Islet precursor cell (in vitro differentiated cells): ENCODE data around the gene ST6GALNAC3.
A peak's percentile ranks its signal among the peaks of the same experiment; 100 is the strongest.
"Not testable (repeated sequence)": the region's sequence is repeated elsewhere in the genome, so short reads cannot be mapped to it uniquely, and the experiment has no call there.

Source experiments
- DNase-seq: peaks from one replicate; pipeline ENCODE4 v3.0.0-alpha.2; 2018

Gene ST6GALNAC3

DNA sequence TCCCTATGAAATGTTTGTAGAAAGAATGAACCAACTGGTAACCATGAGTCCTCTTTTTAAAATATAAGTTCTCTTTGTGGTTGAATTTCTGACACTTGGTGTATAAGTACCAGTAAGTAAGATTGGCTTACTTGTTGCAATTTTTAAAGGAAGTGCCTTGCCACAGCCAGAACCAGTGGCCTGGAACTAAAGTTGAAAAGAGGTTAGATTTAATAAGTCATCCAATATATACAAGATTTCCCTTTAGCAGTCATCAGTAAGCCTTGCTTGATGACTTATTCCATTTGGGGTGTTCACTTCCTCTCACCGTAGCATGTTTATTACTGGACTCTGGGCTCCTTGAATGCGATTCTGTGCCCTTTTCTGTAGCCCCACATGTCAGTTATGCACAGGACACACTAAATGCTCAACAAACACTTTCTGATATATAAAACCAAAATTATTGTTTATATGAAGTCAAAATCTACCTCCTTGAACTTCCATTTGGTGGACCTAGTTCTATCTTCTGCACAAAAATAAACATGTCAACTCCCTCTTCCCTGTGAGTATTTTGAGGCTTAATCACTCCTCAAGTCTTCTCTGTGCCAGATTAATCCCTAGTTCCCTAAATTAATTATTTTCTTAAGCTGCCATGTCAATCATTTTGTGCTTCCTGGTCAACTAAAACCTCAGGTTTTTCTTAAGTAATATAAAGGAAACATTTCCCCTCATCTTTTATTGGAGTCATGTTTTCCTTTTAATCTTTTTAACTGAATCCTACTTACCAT lies 218.1 kb downstream of the ST6GALNAC3 start:
- DNase-seq: no peak

DNA sequence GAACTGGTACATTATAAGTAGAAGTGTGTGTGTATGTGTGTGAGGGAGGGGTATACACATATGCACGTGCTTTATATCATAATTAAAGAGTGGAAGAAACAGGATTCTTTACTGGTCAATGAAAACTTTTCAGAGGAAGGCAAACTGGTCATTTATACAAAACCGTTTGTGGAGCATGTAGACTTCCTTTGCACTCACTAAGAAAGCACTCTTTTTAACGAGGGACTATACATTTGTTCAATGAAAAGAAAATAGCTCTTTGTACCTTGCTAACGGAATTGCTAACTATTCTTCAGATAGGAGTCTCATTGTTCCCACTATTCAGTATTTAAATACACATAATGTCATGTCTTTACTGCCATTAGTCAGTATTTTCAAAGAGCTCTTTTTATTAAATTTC lies 219.3 kb downstream of the ST6GALNAC3 start:
- DNase-seq: no peak

DNA sequence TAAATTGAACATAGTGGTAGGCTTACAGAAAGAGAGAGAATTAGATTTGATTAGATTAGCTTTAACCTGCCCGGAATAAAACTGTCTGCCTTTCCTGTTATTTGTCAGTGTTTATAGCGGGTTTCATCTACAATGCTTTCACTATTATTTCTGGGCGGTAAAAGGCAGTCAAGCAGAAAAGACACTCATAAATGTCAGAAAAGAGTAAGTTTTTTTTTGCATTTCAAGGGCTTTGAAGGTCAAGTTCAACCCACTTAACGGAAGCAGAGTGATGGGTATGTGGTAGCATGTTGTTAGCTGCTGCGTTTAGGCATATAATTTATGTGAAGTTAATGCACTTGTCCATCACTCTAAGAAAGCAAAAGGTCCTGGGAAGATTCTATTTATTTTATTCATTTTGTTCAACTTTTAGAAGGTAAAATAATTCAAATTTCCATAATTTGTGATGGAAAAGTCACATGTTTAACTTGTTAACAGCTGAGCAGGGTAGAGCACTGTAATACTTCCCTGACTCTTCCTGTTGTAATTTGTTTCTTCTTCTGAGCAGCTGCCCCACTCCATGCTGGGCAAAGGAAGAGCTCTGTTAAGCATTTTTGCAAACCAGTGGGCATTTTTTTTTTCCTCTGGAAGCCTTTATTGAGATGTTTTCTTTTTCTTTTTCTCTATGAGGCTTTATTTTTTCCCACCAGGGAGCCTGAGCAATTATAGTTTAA lies 220.1 kb downstream of the ST6GALNAC3 start:
- DNase-seq: no peak

DNA sequence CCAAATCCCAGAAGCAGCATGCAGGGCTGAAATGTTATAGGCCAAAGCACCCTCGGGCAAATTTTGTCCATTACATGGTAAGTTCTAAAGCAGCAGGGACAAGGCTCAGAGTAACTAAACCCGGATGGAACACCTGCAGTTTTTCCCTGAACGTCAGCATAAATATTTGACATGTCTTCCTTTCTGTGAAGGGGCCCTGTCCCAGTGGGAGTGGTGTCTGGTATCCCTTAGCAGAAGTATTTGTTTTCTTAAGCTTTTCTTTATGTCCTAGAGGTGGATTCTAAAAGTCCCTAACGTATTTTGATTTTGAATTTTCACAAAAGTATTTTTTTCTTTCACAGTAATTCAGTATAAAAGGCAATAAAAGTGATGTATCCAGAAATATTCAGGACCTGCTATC lies 223.9 kb downstream of the ST6GALNAC3 start:
- no peak for DNase-seq

DNA sequence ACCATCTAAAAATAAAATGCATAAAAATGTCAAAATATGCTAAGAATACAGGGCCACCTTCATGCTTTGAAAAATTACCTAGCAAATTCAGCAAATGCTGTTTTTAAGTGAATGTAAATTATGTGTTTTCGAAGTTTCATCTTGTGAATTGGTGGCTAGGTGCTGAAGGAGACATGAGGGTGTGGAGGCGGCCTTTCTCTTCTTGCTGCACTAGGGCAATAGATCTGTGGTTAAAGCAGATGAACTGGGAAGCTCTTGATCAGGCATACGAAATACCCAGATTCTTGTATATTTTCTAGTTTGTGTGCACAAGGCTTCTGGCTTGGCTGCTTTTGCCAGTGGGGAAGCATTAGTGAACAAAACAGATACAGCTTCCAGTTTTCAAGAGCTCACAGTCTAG lies 224.5 kb downstream of the ST6GALNAC3 start:
- DNase-seq: no peak

DNA sequence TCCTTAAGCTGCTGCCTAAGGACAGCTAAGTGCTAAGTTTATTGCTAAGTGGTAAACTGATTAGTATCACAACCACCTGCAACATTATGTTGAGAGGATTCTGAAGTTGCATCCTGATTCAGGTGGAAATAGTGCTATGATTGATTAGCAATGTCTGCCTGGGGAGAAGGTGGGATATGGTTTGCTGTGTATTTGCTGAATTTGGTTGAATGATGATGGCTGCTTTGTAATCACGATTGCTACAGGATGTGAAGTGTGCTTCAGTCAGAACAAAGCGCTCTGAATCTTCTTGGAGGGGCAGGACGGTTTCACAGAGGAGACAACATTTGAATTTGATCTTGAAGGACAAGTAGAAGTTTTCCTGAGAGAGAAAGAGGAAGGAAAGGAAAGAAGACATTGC lies 226.0 kb downstream of the ST6GALNAC3 start:
- DNase-seq: no peak

DNA sequence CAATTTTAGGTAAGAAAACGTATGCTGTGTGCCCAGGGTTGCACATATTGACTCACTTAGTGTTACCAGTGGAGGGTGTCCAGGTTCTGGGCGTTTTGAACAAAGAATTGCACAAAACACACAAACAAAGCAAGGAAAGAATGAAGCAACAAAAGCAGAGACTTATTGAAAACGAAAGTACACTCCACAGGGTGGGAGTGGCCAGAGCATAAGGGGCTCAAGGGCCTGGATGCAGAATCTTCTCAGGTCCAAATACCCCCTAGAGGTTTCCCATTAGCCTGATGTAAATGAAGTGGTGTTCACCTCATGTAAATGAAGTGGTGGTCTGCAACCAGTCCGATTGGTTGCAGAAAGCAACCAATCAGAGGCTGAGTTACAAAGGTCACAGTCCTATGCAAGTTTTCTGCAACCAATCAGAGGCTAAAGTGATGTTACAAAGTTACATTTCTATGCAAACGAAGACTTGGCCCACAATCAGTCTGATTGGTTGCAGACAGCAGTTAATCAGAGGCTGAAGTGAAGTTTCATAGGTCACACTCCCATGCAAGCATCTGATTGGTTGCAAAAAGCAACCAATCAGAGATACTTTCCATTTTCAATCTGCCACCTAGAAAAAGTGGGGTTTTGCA lies 228.3 kb downstream of the ST6GALNAC3 start:
- DNase-seq: no peak

DNA sequence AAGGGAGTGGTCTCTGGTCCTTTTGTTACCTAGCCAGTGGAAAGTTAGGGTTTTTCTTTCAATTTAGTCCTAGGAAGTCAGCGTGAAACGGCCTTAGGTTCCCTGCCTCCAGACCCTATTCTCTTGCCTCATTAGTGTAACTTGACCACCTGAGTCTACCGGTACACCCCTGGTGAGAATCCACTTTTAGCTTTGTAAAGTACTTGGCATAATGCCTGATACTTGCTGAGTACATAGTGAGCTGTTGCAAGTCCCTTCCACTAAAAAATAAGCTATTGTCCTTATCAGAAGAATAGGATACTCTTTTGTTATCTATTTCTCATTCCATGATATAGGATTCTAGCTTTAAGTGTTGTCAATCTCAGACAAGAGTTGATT lies 228.8 kb downstream of the ST6GALNAC3 start:
- no peak for DNase-seq

DNA sequence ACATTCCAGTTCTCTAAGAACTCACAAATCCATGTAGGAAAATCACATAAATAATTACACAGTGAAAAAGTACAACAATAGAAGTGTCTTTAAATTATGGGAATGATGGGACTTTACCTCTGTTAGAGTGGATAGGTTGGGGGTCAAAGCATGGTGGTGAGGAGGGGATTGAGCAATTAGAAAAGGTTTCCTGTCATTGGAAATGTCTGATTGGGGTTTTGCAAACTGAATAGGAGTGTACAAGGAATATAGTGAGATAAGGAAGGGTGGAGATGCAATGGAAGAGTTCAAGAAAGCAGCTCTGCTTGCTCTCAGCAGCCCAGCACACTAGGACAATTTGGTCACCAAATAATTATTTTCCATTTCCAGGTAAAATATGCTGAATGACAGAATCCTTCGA lies 238.8 kb downstream of the ST6GALNAC3 start:
- DNase-seq: no peak

DNA sequence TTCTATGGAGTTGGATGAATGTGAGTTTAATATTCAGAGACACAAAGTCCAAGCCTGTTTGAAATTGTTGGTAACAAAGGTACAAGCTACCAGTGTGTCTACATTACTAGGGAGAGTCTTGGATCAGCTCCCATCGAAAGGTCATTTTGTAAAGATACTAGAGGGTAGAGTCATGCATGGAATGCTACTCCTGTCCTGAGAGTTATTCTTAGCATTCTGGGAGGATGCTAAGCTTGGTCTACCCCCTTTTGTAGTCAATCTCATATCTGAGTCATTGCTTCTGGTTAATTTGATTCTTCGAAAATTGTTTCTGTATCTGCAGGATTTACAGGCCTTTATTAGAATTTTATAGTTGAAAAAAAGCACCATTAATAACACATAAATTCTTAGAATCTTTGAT lies 240.2 kb downstream of the ST6GALNAC3 start:
- no peak for DNase-seq

DNA sequence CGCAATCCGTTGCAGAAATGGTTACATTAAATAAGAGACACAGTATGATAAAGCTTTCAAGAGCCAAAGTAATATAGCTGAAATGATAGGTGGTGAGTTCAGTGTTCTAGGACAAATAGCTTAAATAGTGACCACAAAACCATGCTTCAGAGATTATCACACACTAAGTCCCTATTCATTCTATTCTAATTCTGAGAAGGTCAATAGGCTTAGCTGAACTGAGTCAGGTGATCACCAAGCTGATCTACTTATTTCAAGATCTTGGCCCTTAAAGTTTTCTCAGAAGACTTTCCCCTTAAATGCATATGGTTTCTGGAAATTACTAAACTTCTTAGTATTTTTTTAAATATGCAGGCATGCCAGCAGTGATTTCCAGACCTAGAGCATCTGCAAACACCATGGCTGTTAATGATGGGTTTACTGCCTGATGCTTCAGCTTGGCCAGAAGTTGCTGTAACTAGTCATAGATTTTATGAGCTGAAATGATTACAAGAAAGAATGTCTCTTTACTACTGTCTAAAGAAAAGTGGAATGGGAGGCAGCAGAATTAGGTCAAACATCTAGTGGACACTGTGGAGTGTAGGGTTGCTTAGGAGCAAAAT lies 242.9 kb downstream of the ST6GALNAC3 start:
- no peak for DNase-seq

DNA sequence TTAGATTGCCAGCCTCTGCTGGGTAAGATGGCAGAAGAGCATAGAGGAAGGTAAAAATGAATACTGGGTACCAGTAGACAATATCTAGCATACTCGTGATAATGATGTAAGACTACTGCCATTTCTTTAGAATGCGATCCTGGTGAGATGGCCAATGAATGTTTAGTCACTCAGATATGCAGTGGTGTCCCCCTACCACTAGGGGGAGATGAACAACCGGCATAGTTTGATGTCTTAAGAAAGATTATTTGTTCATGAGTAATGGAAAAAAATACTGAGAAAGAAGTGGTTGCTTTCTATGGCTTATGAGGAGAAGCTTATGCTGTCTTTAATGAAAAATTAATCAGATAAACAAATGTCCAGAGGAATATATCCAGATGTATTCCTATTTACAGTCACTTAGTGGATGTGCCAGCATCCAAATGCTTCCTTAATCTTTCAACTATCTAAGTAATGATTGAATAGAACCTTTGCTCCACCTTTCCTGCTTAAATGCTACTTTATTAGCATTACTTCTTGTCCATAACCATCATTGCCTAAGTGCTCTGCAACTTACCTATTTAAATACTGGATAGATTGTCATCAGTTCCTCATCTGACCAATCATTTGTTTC lies 256.6 kb downstream of the ST6GALNAC3 start:
- DNase-seq: no peak

DNA sequence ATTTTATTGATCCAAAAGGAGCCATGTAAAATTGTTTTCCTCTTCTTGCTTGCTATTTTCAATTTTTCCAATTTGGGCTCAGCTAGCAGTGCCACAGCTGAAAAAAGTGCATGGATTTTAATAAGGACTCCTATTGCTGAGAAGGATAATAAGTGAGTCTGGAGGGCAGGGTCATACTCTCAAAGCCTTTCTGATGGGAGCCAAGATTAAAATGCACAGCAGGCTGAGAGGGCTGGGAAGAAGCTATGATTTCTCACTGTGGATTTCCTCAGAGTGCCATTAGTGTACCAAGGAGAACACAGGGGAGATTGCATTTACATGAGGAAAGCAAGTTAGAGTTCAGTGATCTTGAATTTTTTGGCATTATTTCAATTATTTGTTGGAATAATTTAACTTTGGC lies 261.3 kb downstream of the ST6GALNAC3 start:
- no peak for DNase-seq

DNA sequence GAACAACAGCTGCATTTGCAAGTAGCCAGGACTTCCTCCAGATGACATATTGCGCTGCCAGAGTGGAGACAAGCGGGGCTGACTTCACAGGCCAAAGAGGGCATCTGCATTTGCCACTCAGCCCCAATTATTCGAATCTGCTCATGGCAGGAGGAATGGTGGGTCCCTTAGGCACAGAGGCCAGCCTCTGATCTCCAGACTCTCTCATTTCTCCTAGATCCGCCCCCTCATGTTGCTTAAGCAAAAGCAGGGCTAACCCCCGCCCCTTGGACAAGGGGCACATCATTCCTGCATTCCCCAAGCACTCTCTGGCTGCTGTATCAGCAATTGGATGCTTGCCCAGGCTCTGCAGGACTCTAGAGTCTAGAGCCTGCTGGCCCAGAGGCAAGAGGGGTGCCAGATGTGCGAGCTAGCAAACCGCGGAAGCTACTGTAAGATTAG lies 262.4 kb downstream of the ST6GALNAC3 start:
- DNase-seq: peak; percentile 58

DNA sequence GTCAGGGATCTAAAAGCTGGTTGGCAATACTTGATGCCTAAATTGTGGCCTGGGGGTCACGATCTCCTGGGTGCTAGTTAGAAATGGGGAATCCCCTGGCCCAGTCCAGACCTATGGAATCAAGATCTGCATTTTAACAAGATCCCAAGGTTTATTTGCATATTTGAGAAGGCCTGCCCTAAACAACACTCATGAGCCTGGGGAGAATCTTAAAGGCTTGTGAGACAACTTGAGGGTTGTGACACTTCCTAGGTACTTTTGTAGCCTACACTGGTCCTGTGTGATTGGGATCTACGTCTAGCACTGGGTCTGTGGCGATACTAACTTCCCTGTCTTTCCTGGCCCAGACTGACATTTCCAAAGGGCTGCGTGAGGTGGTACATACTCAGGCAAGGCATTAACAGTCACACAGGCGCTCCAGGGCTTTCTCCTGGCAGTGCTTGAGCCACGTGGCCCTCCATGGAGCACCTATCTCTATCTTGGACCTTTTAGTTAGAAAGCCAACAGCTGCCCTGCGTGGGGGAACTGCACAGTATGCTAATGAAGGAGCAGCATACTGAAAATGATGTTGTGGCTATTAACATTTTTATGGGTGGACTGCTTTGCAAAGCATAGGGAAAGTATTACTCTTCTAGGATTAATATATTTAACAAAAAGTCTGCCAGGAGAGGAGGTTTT lies 263.1 kb downstream of the ST6GALNAC3 start:
- DNase-seq: no peak

DNA sequence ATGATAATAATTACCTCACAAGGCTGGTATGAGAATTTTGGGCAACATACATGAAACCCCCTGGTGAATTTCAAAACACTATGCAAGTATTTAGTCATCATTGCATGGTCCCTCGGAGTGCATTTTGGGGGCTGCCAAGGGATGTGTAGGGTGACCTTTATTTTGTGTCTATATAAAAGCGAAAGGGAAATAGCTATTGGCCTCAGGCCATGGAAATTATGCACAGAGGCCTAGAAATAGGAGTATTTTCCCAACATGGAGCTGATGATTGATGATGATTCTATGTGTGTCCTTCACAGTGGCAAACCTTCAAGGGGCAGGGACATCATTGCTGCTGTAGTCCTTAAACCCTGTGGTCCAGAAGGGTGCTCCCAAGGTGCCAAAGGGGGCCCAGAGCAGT lies 265.5 kb downstream of the ST6GALNAC3 start:
- no peak for DNase-seq

DNA sequence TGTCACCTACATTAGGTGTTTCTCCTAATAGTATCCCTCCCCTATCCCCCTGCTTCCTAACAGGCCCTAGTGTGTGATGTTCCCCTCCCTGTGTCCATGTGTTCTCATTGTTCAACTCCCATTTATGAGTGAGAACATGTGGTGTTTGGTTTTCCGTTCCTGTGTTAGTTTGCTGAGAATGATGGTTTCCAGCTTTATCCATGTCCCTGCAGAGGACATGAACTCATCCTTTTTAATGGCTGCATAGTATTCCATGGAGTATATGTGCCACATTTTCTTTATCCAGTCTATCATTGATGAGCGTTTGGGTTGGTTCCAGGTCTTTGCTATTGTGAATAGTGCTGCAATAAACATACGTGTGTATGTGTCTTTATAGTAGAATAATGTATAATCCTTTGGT lies 267.3 kb downstream of the ST6GALNAC3 start:
- DNase-seq: not testable (repeated sequence)

DNA sequence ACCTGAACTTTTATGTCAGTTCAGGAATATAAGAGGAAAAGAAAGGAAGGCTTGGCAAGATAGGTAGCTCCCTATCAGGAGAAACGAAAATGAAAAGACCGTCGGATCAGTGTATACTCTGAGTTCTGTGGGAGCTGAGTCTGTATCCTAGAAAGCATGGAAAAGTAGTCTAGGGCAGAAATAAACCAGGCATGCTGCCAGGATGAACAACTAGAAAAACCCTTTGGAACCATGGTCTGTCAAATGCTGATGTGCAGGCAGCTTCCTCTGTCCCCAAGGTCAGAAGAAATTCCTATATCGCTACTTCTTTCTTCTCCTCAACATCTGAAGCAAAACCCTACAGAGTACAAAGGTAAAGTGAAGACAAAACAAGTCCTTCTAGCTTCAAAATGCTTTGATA lies 268.8 kb downstream of the ST6GALNAC3 start:
- no peak for DNase-seq

DNA sequence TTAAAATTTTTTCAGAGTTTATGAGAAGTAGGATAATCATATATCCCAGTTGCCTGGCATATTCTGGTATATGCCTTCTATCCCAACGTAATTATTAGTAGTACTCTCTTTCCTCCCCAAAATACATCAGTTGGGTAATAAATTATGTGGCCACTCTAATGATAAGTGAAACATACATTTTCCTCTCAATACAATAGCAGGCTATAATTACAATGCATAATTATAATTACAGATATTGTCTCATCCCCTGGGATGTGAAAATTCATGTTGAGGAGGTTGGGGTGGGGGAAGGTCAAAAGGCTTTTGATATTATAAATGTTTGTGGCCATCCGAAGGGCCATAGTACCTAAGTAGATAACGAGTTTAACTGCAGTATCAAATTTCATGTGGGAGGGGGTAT lies 277.1 kb downstream of the ST6GALNAC3 start:
- DNase-seq: no peak

DNA sequence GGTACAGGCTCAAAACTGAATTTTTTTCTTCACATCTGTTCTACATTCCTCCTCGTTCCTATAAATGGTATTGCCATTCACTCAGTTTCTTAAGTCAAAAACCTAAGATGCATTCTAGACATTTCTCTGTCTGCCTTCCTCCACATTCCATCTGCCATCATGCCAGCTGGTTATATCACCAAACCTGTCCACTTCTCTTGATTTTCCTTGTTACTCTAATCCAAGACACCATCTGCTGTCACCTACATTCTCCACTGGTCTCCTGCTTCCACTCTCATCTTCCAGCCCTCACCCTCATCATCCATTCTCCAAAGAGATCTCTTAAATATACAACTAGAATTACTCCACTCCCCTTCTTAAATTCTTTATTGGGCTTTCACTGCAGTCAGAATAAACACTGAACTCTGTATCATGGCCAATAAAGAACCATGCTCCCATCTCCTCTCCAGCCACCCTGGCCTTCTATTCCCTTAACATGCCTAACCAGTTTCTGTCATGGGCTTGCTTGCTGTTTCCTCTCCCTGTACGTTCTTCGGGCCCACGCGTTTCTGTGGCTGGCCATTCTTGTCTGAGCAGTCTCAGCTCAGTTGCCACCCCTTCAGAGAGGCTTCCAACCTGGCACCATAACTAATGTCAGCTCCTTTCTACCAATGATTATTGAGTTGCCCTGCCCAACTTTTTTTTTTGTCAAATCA lies 278.3 kb downstream of the ST6GALNAC3 start:
- DNase-seq: no peak

DNA sequence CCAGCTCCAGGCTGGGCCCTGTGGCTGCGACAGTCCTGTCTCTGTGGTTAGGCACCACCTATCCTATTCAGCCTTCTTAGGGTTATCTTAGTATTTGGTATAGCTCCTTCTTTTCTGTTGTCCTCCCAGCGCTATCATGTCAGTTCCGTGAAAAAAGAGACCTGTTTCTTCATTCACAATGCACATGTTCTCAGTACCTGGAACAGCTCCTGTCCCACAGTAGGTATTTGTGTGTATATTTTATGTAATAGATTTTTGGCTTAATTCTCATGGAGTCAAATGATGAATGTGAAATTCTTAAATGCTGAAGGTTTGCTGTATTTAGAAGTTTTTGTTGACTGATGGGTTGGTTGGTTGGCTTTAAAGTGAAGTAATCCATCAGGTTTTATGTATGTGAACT lies 279.7 kb downstream of the ST6GALNAC3 start:
- no peak for DNase-seq

DNA sequence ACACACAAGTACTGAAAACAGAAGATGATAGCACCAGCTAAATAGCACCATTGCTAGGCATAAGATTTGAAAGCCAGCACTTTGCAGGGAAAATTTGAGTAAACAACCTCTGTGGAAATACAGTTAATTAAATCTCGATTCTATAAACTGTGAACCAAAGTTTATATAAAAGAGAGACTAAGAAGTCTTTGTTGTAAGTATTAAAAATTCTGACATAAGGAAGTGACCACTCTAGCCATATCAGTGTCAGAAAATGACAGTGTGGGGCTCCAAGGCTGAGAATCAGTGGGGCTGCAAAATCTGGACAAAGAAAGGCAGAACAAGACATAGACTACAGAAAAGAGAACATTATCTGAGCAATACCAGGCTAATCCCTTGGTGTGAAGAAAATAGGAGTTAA lies 292.2 kb downstream of the ST6GALNAC3 start:
- DNase-seq: no peak
